ENCODE results near the gene NPRL2.

DNA sequence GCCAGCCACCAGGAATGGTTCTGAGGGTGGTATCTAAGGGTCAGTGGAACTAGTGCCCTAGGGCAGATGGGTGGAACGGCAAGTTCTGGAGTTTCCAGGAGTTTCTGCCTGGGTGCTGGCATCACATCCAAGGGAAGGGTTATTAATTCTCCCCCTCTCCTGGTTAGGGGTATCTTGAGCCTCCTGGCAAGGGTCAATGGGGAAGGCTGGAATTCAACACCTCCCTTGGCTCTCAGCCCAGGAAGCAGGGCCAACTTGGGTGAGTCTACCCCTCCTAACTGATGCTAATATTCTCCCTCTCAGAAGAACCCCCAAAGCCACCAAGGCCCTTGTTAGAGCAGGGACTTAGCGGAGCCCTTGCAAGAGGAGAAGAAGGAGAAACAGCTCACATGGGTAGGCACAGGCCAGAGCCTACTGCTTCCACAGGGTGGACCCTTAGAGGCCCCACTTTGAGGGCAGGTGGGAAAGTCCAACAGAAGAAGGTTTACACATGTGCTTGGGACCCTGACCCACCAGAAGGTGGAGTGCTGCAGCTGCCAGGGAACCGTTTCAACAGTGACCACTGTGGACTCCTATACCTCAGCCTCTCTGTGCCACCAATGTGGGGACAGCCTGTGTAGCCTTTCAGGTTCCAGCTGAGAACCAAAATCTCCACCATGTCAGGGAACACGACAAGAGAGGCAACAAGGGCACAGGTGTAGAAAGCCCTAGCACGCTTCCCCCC lies 5.4 kb upstream of the NPRL2 start:
- TF ChIP-seq POLR2A (IDR thresholded peaks at IDR 0.05): no peak
- TF ChIP-seq, protein P1, sequence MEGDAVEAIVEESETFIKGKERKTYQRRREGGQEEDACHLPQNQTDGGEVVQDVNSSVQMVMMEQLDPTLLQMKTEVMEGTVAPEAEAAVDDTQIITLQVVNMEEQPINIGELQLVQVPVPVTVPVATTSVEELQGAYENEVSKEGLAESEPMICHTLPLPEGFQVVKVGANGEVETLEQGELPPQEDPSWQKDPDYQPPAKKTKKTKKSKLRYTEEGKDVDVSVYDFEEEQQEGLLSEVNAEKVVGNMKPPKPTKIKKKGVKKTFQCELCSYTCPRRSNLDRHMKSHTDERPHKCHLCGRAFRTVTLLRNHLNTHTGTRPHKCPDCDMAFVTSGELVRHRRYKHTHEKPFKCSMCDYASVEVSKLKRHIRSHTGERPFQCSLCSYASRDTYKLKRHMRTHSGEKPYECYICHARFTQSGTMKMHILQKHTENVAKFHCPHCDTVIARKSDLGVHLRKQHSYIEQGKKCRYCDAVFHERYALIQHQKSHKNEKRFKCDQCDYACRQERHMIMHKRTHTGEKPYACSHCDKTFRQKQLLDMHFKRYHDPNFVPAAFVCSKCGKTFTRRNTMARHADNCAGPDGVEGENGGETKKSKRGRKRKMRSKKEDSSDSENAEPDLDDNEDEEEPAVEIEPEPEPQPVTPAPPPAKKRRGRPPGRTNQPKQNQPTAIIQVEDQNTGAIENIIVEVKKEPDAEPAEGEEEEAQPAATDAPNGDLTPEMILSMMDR (IDR thresholded peaks at IDR 0.05): no peak
